K562 (cell line): ENCODE data around the gene POLD2. TPM values are rescaled to one million over a fixed set of nuclear protein-coding genes. Genes with fewer than 3 reads are reported as not detected.
A peak's percentile ranks its signal among the peaks of the same experiment; 100 is the strongest.

Experiments
- CCNT2 ChIP-seq: IDR thresholded peaks from 2 replicates; pipeline ENCODE4 v1.6.1; 2011; ENCODE audit warnings: borderline replicate concordance, low read depth, mild to moderate bottlenecking, moderate library complexity, mixed read lengths, low read length; ENCODE audit not compliant: insufficient read length; ENCODE audit errors: extremely low read depth
- E2F3 ChIP-seq: fragments of 250-450 bp; sonication (Bioruptor Pico); IDR thresholded peaks from 2 replicates; pipeline ENCODE4 v1.4.0; 2020; ENCODE audit warnings: mild to moderate bottlenecking
- EP400 ChIP-seq: fragments of 450-650 bp; IDR thresholded peaks from 2 replicates; pipeline ENCODE4 v1.6.1; 2017; ENCODE audit warnings: antibody characterized with exemption, mild to moderate bottlenecking, moderate library complexity
- NONO ChIP-seq, 2 experiments: fragments of 200-400 bp in 1 of 2; fragments of 450-650 bp in 1 of 2; formaldehyde crosslinking in 1 of 2; IDR thresholded peaks; 2 replicates each; pipeline ENCODE4 v1.6.1; 2017; ENCODE audit warnings: low read depth in 2 of 2, mild to moderate bottlenecking in 2 of 2, moderate library complexity in 2 of 2, low read length in 1 of 2
- SIX5 ChIP-seq, 2 experiments: IDR thresholded peaks; 2 replicates each; pipeline ENCODE4 v1.6.1; 2011; ENCODE audit warnings: low read length in 2 of 2, borderline replicate concordance in 1 of 2, low read depth in 1 of 2, mild to moderate bottlenecking in 1 of 2, moderate library complexity in 1 of 2; ENCODE audit not compliant: insufficient read depth in 1 of 2
- SUPT5H ChIP-seq: fragments of 450-650 bp; IDR thresholded peaks from 2 replicates; pipeline ENCODE4 v1.6.1; 2016
- ZFX ChIP-seq: sonication (generic); formaldehyde crosslinking; IDR thresholded peaks from 2 replicates; pipeline ENCODE4 v1.8.0; 2022; ENCODE audit warnings: mild to moderate bottlenecking, missing genetic modification reagents, moderate library complexity
- polyA plus RNA-seq, 8 experiments: library from polyadenylated mRNA; depleted of rRNA in 4 of 8; stranded (reverse) in 5 of 8; unstranded in 3 of 8; fragments of >200 nt; fragmentation: Nextera tagmentation in 2 of 8; fragmentation: Illumina TruSeq in 1 of 8; extraction: Ambion mirVana in 2 of 8; extraction: Trizol in 1 of 8; gene quantifications; 2 replicates each; pipeline versions ENCODE4 v1.2.1 to v1.2.3, GENCODE V29; 2011 to 2014; ENCODE audit warnings: inconsistent platforms in 1 of 8, missing spikeins in 1 of 8
- total RNA-seq, 7 experiments: library from RNA; depleted of rRNA in 6 of 7; stranded (reverse); fragments of >200 nt in 6 of 7; fragmentation: Illumina TruSeq in 2 of 7; extraction: Trizol in 2 of 7; gene quantifications; 2 replicates each; pipeline versions ENCODE4 v1.2.1 to v1.2.3, GENCODE V29; 2011 to 2021; ENCODE audit warnings: low replicate concordance in 1 of 7
- TF ChIP-seq, protein P1 (sequence below), 2 experiments: IDR thresholded peaks; 2 replicates each; pipeline ENCODE4 v1.6.1; 2011; ENCODE audit warnings: borderline replicate concordance in 1 of 2, control low read depth in 1 of 2, low read depth in 1 of 2, low read length in 1 of 2, mild to moderate bottlenecking in 1 of 2, mixed read lengths in 1 of 2, moderate library complexity in 1 of 2; ENCODE audit not compliant: insufficient read depth in 1 of 2, insufficient read length in 1 of 2, poor library complexity in 1 of 2, severe bottlenecking in 1 of 2; ENCODE audit errors: extremely low read depth in 1 of 2
- TF ChIP-seq, protein P2 (sequence below): fragments of 250-450 bp; sonication (Bioruptor Pico); IDR thresholded peaks from 2 replicates; pipeline ENCODE4 v1.4.0; 2020; ENCODE audit warnings: mild to moderate bottlenecking
- TF ChIP-seq, protein P3 (sequence below), 2 experiments: fragments of 450-650 bp; conservative IDR thresholded peaks; 2 replicates each; pipeline ENCODE4 v1.6.1; 2017; ENCODE audit warnings: mild to moderate bottlenecking in 2 of 2, moderate library complexity in 2 of 2
- TF ChIP-seq, protein P4 (sequence below): fragments of 150-350 bp; IDR thresholded peaks from 2 replicates; pipeline ENCODE4 v1.6.1; 2014; ENCODE audit warnings: low read depth, mild to moderate bottlenecking, low read length, borderline replicate concordance
- TF ChIP-seq, protein P5 (sequence below): fragments of 200-800 bp; sonication (Bioruptor generic); IDR thresholded peaks from 2 replicates; pipeline ENCODE4 v1.6.1; 2017; ENCODE audit warnings: missing genetic modification characterization, missing compliant biosample characterization
- TF ChIP-seq, protein P6 (sequence below): fragments of 450-650 bp; formaldehyde crosslinking; IDR thresholded peaks from 2 replicates; pipeline ENCODE4 v1.4.0; 2020; ENCODE audit warnings: mild to moderate bottlenecking, moderate library complexity

Gene POLD2
- total and polyA plus RNA-seq, 9 of the 15 experiments (the other 6 are each of a cell fraction or from before 2014, with no cell fraction given) = 29.7 to 259 (median 225) TPM

DNA sequence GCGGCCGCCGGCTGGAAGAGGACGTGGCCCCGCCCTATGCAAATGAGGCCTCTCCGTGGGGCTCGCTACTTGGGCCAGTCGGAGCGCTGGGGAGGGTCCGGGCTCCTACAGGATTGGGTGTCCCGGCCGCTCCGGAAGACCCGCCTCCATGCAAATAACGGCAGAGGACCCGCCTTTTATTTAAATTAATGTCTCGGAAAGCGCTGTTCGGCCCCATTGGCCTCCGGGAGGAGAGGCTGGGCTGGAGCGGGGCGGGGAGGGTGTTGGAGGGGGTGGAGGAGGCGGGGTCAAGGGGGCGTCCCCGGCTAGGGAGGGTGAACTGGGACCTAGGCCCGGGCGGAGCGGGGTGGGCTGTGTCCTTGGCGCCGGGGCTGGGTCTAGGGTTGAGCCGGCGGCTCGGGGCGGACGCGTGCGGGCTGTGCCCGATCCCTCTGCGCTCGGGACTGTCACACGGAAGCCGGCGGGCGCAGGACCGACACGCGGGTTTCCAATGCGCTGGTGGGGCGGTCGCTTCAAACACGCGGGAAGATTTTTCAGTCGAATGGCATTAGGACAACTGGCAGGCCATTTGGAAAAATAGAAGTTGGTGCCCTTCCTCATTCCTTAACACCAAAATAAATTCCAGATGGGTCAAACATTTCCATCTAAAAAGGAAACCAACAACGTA, 40.7 kb downstream of the POLD2 start (continued):
- TF ChIP-seq, protein P1, sequence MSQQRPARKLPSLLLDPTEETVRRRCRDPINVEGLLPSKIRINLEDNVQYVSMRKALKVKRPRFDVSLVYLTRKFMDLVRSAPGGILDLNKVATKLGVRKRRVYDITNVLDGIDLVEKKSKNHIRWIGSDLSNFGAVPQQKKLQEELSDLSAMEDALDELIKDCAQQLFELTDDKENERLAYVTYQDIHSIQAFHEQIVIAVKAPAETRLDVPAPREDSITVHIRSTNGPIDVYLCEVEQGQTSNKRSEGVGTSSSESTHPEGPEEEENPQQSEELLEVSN (IDR thresholded peaks at IDR 0.05; ENCODE audit: borderline replicate concordance in 1 of 2, extremely low read depth in 1 of 2, insufficient read depth in 1 of 2, insufficient read length in 1 of 2, low read depth in 1 of 2, low read length in 1 of 2, poor library complexity in 1 of 2, severe bottlenecking in 1 of 2) = peak; percentile 60 to 92
- TF ChIP-seq EP400 = 0 out of 2 replicates have a peak, but pooled peaks have one; percentile 38
- TF ChIP-seq, protein P2, sequence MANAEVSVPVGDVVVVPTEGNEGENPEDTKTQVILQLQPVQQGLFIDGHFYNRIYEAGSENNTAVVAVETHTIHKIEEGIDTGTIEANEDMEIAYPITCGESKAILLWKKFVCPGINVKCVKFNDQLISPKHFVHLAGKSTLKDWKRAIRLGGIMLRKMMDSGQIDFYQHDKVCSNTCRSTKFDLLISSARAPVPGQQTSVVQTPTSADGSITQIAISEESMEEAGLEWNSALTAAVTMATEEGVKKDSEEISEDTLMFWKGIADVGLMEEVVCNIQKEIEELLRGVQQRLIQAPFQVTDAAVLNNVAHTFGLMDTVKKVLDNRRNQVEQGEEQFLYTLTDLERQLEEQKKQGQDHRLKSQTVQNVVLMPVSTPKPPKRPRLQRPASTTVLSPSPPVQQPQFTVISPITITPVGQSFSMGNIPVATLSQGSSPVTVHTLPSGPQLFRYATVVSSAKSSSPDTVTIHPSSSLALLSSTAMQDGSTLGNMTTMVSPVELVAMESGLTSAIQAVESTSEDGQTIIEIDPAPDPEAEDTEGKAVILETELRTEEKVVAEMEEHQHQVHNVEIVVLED (CRISPR knock-in tag) = no peak
- TF ChIP-seq, protein P3, sequence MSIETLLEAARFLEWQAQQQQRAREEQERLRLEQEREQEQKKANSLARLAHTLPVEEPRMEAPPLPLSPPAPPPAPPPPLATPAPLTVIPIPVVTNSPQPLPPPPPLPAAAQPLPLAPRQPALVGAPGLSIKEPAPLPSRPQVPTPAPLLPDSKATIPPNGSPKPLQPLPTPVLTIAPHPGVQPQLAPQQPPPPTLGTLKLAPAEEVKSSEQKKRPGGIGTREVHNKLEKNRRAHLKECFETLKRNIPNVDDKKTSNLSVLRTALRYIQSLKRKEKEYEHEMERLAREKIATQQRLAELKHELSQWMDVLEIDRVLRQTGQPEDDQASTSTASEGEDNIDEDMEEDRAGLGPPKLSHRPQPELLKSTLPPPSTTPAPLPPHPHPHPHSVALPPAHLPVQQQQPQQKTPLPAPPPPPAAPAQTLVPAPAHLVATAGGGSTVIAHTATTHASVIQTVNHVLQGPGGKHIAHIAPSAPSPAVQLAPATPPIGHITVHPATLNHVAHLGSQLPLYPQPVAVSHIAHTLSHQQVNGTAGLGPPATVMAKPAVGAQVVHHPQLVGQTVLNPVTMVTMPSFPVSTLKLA (conservative IDR thresholded peaks at IDR 0.05) = peak in 1 of 2 experiments; percentile 48; a peak in 3 of 4 replicates
- TF ChIP-seq SIX5 (IDR thresholded peaks at IDR 0.05; ENCODE audit: borderline replicate concordance in 1 of 2, insufficient read depth in 1 of 2, low read depth in 1 of 2, low read length in 2 of 2) = no peak
- no peak for TF ChIP-seq E2F3
- peak; percentile 51; the same call in 1 of the 2 replicates for TF ChIP-seq SUPT5H
- TF ChIP-seq, protein P4, sequence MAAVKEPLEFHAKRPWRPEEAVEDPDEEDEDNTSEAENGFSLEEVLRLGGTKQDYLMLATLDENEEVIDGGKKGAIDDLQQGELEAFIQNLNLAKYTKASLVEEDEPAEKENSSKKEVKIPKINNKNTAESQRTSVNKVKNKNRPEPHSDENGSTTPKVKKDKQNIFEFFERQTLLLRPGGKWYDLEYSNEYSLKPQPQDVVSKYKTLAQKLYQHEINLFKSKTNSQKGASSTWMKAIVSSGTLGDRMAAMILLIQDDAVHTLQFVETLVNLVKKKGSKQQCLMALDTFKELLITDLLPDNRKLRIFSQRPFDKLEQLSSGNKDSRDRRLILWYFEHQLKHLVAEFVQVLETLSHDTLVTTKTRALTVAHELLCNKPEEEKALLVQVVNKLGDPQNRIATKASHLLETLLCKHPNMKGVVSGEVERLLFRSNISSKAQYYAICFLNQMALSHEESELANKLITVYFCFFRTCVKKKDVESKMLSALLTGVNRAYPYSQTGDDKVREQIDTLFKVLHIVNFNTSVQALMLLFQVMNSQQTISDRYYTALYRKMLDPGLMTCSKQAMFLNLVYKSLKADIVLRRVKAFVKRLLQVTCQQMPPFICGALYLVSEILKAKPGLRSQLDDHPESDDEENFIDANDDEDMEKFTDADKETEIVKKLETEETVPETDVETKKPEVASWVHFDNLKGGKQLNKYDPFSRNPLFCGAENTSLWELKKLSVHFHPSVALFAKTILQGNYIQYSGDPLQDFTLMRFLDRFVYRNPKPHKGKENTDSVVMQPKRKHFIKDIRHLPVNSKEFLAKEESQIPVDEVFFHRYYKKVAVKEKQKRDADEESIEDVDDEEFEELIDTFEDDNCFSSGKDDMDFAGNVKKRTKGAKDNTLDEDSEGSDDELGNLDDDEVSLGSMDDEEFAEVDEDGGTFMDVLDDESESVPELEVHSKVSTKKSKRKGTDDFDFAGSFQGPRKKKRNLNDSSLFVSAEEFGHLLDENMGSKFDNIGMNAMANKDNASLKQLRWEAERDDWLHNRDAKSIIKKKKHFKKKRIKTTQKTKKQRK = peak; percentile 53; the same call in 1 of the 2 replicates
- TF ChIP-seq ZFX (CRISPR knock-in tag) = peak; percentile 46; the same call in 1 of the 2 replicates
- TF ChIP-seq, protein P5, sequence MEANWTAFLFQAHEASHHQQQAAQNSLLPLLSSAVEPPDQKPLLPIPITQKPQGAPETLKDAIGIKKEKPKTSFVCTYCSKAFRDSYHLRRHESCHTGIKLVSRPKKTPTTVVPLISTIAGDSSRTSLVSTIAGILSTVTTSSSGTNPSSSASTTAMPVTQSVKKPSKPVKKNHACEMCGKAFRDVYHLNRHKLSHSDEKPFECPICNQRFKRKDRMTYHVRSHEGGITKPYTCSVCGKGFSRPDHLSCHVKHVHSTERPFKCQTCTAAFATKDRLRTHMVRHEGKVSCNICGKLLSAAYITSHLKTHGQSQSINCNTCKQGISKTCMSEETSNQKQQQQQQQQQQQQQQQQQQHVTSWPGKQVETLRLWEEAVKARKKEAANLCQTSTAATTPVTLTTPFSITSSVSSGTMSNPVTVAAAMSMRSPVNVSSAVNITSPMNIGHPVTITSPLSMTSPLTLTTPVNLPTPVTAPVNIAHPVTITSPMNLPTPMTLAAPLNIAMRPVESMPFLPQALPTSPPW = peak; percentile 94
- peak; percentile 65 for TF ChIP-seq CCNT2
- TF ChIP-seq NONO (IDR thresholded peaks at IDR 0.05; ENCODE audit: low read depth in 2 of 2, low read length in 1 of 2) = peak in 1 of 2 experiments; percentile 61; a peak in 2 of 4 replicates
- TF ChIP-seq, protein P6, sequence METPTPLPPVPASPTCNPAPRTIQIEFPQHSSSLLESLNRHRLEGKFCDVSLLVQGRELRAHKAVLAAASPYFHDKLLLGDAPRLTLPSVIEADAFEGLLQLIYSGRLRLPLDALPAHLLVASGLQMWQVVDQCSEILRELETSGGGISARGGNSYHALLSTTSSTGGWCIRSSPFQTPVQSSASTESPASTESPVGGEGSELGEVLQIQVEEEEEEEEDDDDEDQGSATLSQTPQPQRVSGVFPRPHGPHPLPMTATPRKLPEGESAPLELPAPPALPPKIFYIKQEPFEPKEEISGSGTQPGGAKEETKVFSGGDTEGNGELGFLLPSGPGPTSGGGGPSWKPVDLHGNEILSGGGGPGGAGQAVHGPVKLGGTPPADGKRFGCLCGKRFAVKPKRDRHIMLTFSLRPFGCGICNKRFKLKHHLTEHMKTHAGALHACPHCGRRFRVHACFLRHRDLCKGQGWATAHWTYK = 0 out of 2 replicates have a peak, but pooled peaks have one; percentile 35
